NCI-H1694 (cell line): ENCODE measurements around the gene ACTR5.

Experiments used
- DNase-seq: peaks from one replicate; lab custom pipeline; 2025; lab: John Stamatoyannopoulos, UW

Gene ACTR5

DNA sequence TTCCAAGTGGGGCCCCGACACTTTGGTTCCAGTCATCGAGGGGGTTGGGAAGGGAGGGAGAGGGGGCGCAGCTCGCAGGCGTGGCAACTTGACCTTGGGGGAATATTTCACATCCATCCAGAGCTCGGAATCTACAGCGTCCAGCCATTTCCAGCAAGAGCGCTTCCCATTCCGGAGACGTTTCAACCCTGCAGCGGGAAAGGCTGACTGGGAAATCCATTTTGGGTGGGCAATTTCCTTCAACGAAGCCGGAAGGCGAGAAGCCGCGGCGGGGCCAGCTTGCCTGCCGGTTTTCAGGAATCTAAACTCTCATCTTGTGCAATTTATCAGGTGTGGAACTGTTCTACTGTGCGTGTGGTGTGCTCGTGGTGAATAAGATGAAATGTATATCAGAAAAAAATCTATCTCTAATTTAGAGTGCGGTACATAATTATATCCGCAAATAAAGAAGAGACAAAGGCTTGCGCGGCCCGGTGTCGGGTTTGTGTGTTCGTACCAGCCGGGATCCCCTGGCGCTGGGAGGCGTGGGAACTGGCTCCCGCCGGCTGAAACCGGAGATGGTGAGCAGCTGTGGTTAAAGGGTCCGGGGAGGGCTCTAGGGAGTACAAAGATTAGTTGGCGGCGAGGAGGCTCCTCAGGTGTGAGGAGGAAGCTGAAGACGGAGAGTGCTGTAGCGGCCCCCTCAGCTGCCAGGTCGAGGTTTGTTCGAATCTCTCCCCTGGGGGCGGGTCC, 19.2 kb upstream of the ACTR5 start:
- no peak for DNase-seq

DNA sequence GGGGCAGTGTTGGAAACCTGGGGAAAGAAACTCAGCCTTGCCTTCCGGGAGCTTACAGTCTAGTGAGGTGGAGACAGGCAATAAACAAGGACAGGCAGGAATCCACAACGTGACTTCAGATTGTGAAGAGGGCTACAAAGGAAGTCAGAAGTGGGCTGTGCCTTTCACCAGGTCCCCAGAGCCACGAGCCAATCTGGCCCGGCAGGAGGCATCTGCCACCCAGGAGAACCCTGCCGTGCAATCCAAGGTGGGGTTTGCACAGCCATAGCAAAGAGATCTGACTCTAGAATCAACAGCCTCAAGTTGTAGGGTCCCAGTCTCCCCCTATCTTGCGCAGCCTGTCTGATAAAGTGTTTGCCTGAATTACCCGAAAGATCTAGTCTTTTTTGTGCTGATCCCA, 18.5 kb upstream of the ACTR5 start:
- no peak for DNase-seq

DNA sequence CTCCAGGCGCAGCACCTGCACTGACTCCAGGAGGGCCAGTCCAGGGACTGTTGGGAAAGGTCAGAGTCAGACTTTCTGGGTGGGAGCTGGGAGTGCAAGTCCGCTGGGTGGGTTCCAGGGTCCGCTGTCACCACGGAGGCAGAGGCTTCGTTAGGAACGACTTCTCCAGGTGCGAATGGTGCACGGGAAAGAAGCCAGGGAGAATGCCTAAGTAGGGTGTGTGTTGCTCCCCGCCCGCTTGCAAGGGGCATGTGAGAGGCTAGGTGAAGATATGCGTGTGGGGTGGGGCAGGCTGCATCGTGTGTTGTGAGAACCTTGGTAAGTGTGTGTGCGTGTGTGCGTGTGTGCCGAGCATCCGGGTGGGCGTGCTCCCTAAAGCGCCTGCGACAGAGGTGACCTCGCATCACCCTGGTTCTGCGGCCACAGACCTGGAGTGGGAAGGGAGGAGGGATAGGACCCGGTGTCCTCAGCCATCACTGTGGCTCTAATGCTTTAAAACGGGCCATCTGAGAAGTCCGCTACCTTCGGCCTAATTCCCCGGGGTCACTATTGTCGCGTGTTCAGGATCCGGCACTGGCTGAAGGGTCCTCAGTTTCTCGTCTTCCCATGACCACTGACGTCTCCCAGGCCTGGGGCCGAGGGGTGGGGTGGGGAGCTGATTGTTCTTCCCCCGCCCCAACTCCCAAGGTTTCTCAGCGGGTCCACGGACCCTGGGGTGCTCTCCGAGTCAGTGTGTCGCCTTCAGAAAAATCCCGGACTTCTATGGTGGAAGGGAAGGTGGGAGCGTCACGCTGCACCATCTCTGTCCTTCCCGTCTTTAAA, 17.9 kb upstream of the ACTR5 start:
- no peak for DNase-seq

DNA sequence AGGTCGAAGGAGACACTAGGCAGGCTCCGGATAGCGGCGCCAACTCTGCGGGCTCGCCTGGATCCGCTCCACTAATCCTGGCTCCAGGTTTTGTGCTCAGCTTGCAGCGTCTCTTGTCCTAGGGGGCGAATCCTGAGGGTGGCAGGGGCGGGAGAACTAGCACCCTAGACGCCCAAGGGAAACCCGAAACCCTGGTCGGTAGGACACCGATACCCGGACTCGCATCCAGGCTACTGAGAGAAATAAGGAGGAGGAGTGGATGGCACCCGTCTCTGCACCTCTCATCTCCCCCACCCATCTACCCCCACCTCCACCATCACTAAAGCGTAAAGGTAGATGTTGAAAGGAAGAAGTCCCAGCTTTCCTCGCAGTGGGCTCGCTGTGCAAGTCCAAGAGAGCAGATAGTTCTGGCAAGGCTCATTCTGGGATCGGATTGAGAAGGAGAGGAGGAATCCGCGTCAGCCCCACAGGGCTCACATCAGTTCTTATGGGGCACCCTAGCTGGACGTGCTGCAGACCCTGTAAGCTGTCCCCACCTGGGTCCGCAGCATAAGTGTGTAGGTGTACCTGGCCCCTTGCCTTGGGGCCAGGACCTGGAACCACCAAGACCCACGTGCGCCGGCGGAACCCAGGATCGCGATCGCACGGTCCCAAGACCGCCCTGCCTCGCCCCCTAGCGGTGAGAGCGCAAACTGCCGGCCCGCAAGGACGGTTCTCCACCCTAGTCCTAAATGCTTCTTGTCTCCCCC, 17.1 kb upstream of the ACTR5 start:
- DNase-seq, result peak; percentile 61

DNA sequence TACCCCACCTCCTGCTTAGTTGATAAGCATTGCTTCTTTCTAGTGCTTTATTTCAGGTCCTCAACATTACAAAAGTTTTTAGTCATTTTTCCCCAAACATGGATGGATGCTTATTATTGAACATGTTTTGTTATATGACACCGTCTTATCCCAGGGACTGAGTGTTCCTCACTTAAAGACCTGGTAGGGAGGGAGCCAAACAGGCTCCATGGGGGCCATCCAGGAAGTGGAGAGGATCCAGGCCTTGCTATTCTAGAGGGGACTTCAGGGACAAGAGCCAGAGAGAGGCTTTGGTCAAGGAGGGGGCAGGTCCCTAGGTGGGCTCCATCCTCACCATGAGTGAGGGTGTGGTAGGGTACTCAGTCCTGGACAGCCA, 16.5 kb upstream of the ACTR5 start:
- DNase-seq, result no peak

DNA sequence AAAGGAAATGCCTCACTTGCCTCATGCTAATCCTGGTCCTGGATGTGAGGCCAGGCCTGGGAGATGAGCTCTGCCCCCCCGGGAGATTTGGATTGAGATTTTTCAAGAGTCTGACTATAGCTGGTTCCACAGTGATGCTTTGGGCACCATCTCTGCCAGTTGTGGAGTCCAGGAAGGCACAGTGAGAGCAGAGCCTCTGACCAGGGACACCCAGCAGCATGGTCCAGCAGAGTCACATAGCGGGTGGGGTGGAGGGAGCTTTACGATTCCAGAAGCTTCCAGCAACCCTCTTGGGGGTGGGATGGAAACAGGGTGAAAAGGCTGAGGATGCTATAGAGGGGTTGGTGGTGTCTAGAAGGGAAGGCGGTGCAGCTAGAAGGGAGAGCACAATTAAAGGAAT, 15.3 kb upstream of the ACTR5 start:
- no peak for DNase-seq

DNA sequence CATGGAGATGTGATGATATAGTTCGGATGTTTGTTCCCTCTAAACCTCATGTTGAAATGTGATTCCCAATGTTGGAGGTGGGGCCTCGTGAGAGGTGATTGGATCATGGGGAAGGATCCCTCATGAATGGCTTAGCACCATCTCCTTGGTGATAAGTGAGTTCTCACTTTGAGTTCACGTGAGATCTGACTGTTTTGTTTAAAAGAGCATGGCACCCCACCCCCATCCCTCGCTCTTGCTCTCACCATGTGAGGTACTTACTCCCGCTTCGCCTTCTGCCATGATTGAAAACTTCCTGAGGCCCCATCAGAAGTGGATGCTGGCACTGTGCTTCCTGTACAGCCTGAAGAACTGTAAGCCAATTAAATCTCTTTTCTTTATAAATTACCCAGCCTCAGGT, 13.1 kb upstream of the ACTR5 start:
- DNase-seq, result no peak

DNA sequence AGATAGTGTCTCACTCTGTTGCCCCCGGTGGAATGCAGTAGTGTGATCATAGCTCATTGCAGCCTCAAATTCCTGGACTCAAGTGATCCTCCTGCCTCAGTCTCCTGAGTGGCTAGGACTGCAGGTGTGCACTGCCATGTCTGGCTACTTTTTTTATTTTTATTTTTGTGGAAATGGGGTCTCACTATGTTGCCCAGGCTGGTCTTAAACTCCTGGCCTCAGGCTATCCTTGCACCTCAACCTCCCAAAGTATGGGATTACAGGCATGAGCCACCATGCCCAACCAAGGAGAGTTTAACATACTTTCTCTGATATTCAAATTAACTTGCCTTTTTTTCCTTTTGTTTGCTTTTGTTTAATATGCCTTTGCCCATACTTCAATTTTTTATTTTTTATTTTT, 10.4 kb upstream of the ACTR5 start:
- no peak for DNase-seq

DNA sequence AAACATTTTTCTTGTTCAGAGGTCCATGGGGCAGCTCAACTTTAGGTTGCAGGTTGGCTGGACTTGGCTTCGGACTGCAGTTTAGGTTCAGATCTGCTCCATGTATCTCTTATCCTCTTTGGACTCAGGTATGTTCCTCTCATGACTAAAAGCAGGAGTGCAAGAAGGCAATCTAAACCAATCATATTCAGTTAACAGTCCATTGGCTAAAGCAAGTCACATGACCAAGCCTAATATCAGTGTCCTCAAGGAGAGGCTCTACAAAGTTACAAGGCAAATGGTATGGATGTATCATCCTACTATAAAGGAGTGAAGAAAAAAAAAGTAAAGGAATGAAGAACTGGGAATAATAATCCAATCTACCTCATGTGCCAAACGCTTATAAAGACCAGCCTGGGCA, 2.5 kb upstream of the ACTR5 start:
- DNase-seq, result no peak

DNA sequence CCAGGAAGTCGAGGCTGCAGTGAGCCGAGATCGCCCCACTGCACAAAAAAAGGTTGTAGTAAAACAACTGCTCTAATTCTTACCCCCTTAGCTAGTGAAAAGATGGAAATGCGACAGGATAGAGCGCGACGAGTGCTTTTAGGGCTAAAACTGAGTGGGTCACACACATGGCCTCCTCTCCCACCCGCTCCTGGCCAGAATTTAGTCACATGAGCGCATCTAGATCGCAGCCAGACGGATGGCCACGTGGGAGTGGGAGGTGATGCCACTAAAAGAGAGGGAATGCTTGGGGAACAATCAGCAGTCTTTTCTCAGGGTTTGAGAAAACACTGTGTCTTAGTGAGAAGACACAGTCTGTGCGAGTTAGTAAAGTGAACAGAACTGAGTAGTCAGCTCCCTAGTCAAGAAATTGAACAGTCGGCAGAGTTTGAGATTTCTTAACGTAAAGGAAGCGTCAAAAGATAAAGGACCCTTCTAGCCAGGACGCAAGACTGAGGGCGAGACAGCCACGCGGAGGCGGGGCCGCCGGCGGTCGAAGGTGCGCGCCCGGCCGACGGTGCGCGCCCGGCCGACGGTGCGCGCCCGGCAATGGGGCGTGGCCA, 664 bp upstream of the ACTR5 start:
- DNase-seq, result no peak

DNA sequence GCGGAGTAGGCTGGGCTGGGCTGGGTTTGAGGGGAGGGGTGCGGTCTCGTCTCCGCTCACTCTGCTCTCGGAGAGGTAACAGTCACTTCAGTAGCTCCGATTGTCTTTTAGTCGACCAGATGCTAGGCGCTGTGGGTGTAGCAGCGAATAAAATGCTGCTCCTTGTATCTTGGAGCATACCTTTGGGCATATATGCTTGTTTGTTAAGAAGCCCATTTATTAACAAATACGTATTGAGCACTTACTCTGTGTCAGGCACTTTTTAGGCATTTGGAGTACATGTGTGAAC, 545 bp downstream of the ACTR5 start:
- no peak for DNase-seq

DNA sequence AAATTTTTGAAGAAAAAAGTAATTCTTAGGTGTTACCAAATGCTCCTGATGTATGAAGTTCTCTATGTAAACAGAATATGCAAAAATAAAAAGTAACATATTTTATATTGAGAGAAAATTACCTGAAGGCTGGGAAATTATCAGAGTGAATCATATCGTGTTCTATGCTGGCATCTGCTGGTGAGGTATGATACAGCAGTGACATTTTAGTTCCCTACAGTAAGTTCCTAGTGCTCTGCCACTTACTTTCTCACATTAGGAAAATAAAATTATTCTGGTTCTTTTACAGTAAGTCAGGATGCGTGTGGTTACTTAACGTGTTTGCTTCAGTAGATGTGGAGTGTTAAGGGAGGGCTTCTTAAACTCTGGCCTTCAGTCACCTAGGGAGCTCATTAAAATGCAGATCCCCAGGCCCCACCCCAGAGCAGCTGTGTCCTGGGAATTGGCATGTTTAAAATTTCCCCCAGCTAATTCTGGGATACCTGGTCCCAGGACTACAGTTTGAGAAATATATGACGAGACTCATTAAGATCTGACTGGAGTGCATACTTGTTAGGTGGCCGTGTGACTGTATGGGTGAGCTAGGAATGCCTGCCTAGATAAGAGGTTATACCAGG, 3.2 kb downstream of the ACTR5 start:
- peak; percentile 33 for DNase-seq

DNA sequence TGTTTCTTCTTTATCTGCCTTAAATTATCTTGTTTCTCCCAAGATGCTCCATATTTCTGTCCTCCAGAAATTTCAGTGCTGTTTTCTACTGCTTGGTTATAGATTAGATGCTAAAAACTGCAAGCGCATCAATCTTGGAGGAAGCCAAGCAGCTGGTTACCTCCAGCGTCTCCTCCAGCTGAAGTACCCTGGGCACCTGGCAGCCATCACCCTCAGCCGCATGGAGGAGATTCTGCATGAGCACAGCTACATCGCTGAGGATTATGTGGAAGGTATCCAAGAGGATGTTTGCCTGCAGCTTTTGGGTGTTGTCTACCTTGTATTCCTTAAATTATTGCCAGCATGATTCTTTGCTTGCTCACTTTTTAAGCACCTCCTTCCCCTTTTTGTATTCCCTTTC, 3.8 kb downstream of the ACTR5 start:
- DNase-seq, result no peak

DNA sequence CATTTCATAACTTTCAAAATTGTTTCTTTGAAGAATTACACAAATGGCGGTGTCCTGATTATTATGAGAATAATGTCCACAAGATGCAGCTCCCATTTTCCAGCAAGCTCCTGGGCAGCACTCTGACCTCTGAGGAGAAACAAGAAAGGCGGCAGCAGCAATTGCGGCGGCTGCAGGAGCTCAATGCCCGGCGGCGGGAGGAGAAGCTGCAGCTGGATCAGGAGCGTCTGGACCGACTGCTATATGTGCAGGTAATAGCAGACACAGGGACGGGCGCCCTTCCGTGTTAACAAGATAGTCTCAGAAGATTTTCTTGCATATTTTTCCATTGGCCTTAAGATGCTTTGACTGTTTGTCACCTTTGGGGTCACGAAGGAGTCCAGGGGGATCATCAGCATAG, 6.7 kb downstream of the ACTR5 start:
- DNase-seq, result no peak

DNA sequence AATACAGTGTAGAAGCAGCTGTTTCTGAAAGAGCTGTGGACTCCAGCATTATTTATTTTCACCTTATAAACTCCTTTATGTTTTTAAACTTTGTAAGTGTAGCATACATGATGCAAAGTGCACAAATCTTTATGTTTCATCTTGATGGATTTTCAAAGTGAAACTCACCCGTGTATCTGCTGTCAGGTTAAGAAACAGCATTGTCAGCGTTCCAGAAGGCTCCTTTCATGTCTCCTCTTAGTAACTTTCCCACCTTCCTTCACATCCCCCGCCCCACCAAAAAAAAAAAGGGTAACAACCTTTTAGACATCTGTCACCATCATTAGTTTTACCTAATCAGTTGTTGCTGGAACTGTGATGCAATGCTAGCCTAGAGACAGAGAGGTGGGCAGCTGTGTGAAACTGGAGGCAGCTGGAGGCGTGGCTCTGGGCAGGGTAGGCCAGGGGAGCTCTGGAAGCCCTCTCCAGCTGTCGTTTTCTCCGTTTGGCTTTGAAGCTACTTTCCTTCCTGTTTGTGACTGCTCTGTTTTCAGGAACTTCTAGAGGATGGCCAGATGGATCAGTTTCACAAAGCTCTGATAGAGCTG, 7.2 kb downstream of the ACTR5 start:
- peak; percentile 74 for DNase-seq

DNA sequence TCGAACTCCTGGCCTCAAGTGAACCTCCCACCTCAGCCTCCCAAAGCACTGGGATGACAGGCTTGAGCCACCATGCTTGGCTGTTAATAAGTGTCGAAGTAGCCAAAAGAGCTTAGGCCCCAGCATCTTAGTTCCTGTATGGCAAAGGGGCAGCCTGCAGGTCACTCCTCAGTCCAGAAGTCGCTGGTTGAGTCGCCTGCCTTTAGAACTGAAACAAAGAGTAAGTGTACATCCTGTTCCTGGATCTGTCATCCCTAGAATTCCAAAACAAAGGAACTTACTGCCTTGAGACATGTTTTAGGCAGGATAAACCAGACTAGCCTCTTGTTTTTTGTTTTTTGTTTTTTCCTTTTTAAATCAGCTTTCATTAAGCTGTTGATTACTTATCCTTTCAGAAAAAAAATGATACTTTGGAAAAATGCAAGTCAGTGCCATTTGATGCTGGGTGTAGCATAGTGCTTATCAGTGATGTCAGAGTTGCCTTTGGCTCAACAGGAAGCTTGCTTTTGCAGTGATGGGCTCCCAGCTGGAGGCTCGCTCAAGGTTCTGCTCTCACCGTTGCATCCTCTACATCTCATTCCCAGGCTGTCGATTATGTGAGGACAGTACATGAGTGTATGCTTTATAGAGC, 9.0 kb downstream of the ACTR5 start:
- no peak for DNase-seq

DNA sequence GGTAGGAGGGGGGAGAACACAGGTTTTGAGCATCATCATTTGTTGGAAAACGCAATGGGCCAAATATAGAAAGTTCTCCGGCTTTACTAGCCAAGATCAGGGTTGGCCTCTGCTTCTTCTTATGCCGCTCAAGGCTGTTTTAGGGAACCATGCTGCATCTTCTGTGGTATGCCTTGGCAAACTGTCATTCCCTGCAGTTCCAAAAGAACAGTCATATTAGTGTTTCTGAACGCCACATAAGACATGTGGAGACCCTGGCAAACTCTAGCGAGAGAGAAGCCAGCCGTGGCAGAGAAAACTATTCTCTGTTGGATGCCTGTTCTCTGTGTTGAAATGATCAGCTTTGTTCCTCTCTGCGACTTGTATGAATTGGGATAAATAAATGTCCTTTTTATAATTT, 10.8 kb downstream of the ACTR5 start:
- DNase-seq, result no peak

DNA sequence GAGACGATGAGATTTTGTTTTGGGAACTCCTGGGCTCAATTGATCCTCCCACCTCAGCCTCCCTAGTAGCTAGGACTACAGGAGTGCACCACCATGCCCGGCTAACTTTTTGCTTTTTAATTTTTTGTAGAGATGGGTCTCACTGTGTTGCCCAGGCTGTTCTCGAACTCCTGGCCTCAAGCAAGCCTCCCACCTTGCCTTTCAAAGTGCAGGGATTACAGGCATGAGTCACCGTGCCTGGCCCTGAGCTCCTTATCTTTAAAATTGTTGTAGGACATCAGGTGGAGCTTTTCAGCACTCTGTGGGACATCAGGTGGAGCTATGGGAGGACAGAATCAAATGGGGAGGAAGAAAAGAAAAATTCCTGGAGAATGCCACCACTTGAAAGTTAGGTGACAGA, 12.7 kb downstream of the ACTR5 start:
- DNase-seq, result no peak

DNA sequence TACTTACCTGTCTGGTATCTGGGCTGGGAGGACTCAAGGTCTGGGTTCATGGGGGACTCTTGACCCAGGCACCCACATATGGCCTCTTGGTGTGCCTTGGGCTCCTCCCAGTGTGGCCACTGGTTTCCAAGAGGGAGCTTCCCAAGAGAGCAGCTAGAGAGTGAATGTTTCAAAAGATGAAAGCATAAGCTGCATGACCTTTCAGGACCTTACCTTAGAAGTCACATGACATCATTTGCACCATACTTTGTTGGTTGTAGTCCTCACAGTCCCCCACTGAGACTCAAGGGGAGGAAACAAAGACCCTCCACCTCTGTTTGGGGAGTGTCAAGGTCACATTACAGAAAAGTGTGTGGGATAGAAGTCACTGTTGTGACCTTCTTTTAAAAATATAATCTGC, 13.9 kb downstream of the ACTR5 start:
- no peak for DNase-seq

DNA sequence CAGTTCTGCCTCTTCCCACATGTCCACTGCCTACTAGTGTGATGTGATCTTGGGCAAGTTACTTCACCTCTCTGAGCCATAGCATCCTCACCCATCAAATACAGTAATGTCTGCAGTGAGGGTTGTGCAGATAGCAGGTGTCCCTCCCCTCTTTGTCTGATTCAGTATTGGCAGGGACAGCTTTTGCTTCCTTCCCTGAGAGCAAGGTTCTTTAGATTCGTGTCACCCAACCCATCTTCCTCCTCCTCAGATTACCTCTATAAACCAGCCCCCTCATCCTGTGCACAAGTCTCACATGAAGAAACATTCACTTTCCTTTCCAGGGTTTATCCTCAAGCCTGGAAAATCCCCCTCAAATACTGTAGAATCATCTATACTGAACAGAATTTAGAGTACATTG, 15.4 kb downstream of the ACTR5 start:
- DNase-seq, result no peak

DNA sequence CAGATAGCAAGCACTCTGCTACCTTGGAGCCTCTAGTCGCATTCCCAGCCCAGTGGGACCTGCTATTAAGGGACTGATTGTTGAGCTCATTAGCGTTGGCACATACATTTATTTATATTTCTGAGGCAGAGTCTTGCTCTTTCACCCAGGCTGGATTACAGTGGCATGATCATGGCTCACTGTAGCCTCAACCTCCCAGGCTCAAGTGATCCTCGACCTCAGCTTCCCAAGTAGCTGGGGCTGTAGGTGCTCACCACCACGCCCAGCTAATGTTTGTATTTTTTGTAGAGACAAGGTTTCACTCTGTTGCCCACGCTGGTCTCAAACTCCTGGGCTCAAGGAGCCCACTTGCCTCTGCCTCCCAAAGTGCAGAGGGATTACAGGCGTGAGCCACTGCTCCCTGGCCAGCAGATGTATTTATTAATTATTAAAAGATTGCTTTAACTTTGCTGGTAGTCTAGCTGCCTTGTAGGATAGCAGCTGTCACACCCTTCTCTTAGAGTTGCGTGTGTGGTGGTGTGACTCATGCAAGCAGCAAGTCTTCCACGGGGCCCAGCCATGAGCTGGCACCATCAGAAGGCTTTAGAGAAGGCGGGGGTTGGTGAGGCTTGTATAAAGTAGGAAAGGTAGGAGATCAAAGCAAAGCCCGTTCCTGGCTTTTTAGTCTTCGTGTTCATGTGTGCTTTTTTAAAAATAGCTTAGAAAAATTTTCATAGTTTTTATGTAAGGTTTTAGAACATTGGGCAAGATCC, 16.5 kb downstream of the ACTR5 start:
- no peak for DNase-seq
